ENCODE results near the gene ZNF579. TPM values are rescaled to one million over a fixed set of nuclear protein-coding genes. Genes with fewer than 3 reads are reported as not detected.

Gene ZNF579
- total RNA-seq, 1 experiment from 2014 or later = 19.9 TPM

DNA sequence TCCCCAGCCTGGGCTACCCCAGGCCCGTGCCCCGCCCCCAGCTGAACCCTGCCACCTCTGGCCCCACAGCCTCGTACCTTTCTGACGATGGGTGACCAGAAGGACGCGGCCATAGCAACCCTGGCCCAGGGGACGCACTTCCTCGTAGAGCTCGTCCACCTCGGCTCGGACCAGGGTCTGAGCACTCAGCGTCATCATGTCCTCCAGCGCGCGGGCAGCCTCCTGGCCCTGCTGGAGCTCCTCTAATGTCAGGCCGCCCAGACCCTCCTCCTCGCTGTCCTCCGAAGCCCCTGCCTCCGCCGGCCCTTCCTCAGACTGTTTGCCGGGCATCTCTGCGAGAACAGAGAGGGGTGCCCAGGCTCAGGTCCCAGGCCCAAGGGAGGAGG is 44.7 kb downstream of the ZNF579 start:
- no peak overlapping the region for H3K27ac Mint-ChIP-seq
- H3K27ac ChIP-seq (ENCODE audit: insufficient read length, low read depth, low read length) = no peak overlapping the region
- no peak overlapping the region for H2BK15ac ChIP-seq (ENCODE audit: low read depth, low read length)
- no peak overlapping the region for H3T11ph ChIP-seq (ENCODE audit: low read length)
- H4K5ac ChIP-seq (ENCODE audit: insufficient read length, low read depth, low read length) = no peak overlapping the region
- WGBS (ENCODE audit: extremely low coverage, insufficient read length, low lambda C conversion rate) = no CpG with 5 or more reads among the region's 22 CpGs
- H3K36me3 Mint-ChIP-seq (ENCODE audit: insufficient read depth in 1 of 3, low read depth in 3 of 3) = peaks cover 0 to 6% (median 0%) of the 10 kb centered on the region in 3 experiments; a peak in 1 of 7 replicates
- H3K18ac ChIP-seq (ENCODE audit: insufficient read length, low read depth, low read length) = no peak overlapping the region
- H3K9ac ChIP-seq (ENCODE audit: extremely low read depth, insufficient read length, low read length) = no peak overlapping the region
- no peak overlapping the region for H2BK5ac ChIP-seq (ENCODE audit: insufficient read length, low read length)
- H3K4ac ChIP-seq (ENCODE audit: low read depth, low read length) = no peak overlapping the region
- H3K14ac ChIP-seq (ENCODE audit: insufficient read depth, low read length) = no peak overlapping the region
- peaks cover 4 to 36% of the 10 kb centered on the region in 2 experiments; a peak in 3 of 4 replicates for H3K4me1 Mint-ChIP-seq
- H2BK20ac ChIP-seq (ENCODE audit: low read depth, low read length, poor library complexity, severe bottlenecking) = no peak overlapping the region
- no peaks in the 10 kb centered on the region for H3K79me2 ChIP-seq (ENCODE audit: insufficient read depth, low read length)
- no peak overlapping the region for H3K23ac ChIP-seq (ENCODE audit: insufficient read length, low read depth, low read length)
- H2BK12ac ChIP-seq (ENCODE audit: insufficient read length, low read depth, low read length) = no peak overlapping the region
- H2BK120ac ChIP-seq (ENCODE audit: low read depth, low read length, poor library complexity, severe bottlenecking) = no peak overlapping the region
- H3K9me3 Mint-ChIP-seq = peaks cover 0 to 4% of the 10 kb centered on the region in 2 experiments; a peak in 2 of 5 replicates
- no peak overlapping the region for H4K91ac ChIP-seq (ENCODE audit: insufficient read length, low read depth, low read length)
- H2AK5ac ChIP-seq (ENCODE audit: insufficient read length, low read length) = no peak overlapping the region
- H3K4me2 ChIP-seq (ENCODE audit: insufficient read depth, insufficient read length, low read length) = no peak overlapping the region
- H3K79me1 ChIP-seq (ENCODE audit: insufficient read depth, low read depth, low read length, poor library complexity, severe bottlenecking) = no peaks in the 10 kb centered on the region
- H3K4me3 Mint-ChIP-seq = no peak overlapping the region
- H3K27me3 ChIP-seq (ENCODE audit: insufficient read depth, low read length) = no peaks in the 10 kb centered on the region
- no peaks in the 10 kb centered on the region for H3K9me3 ChIP-seq (ENCODE audit: control insufficient read depth, low read depth, low read length)
- no peak for DNase-seq
- no peak overlapping the region for H3K56ac ChIP-seq (ENCODE audit: insufficient read length, low read depth, low read length)
- no peak overlapping the region for H4K8ac ChIP-seq (replicated peaks; ENCODE audit: insufficient read length, low read depth, low read length)
- H3K4me1 ChIP-seq (ENCODE audit: insufficient read depth, low read length) = no peaks in the 10 kb centered on the region; the same call in 1 of the 2 replicates
- TF ChIP-seq, protein P1, sequence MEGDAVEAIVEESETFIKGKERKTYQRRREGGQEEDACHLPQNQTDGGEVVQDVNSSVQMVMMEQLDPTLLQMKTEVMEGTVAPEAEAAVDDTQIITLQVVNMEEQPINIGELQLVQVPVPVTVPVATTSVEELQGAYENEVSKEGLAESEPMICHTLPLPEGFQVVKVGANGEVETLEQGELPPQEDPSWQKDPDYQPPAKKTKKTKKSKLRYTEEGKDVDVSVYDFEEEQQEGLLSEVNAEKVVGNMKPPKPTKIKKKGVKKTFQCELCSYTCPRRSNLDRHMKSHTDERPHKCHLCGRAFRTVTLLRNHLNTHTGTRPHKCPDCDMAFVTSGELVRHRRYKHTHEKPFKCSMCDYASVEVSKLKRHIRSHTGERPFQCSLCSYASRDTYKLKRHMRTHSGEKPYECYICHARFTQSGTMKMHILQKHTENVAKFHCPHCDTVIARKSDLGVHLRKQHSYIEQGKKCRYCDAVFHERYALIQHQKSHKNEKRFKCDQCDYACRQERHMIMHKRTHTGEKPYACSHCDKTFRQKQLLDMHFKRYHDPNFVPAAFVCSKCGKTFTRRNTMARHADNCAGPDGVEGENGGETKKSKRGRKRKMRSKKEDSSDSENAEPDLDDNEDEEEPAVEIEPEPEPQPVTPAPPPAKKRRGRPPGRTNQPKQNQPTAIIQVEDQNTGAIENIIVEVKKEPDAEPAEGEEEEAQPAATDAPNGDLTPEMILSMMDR (conservative IDR thresholded peaks at IDR 0.05) = no peak
- H4K20me1 ChIP-seq (ENCODE audit: control insufficient read depth, insufficient read depth, insufficient read length) = peaks cover 2% of the 10 kb centered on the region
- no peaks in the 10 kb centered on the region for H3K23me2 ChIP-seq (ENCODE audit: insufficient read length, low read depth, low read length, poor library complexity, severe bottlenecking)
- H3K27me3 Mint-ChIP-seq (ENCODE audit: low read depth) = 0 out of 2 replicates have a peak, but pooled peaks cover 2% of the 10 kb centered on the region
- H2AFZ ChIP-seq (ENCODE audit: low read length) = no peak overlapping the region

All from H9 (cell line).